K562 (cell line): ENCODE measurements around the gene PLPP7. TPM values are rescaled to one million over a fixed set of nuclear protein-coding genes. Genes with fewer than 3 reads are reported as not detected.

Experiments
- ATAC-seq: fragments of 200-7000 bp; cut with Tn5 transposase; 3 replicates; pipeline ENCODE4 v1.9.1; 2020; ENCODE audit warnings: moderate library complexity
- BruUV-seq: library from RNA; stranded (reverse); fragments of 400-500 nt; replicated peaks from 2 replicates; lab custom pipeline; 2021; lab: Mats Ljungman, UMichigan
- CTCF ChIA-PET: fragments of 300-600 bp; formaldehyde crosslinking; extraction: SDS; loops from one replicate; lab custom pipeline; 2021; ENCODE audit warnings: low intra/inter-chr PET ratio; lab: Yijun Ruan, JAX
- POLR2A ChIA-PET: fragments of 300-600, 350-650 bp; sonication (Branson Sonifier 250); formaldehyde crosslinking; extraction: SDS; loops from one replicate; lab custom pipeline; 2021; ENCODE audit warnings: antibody characterized with exemption, inconsistent platforms; lab: Yijun Ruan, JAX
- DNase-seq, 4 experiments: peaks; one replicate each; pipeline versions ENCODE4 v3.0.0 to v3.0.0-alpha.2; 2011 to 2018; ENCODE audit warnings: low spot score in 3 of 4, mixed read lengths in 3 of 4; ENCODE audit errors: extremely low read depth in 1 of 4
- FAIRE-seq: peaks from 2 replicates; lab custom pipeline; 2011; peaks lifted over from hg19 to GRCh38; lab: Jason Lieb, UNC
- H2AFZ ChIP-seq: 2 replicates; pipeline ENCODE4 v1.6.0; 2011; ENCODE audit warnings: low read depth, low read length, control low read depth, inconsistent platforms
- H3K27ac ChIP-seq: fragments of 200-600 bp; 3 replicates; pipeline ENCODE4 v1.8.0; 2011; ENCODE audit warnings: low read depth, mild to moderate bottlenecking, control low read depth, inconsistent platforms, low read length, moderate library complexity, mixed read lengths; ENCODE audit errors: extremely low read depth
- H3K27me3 ChIP-seq, 2 experiments: fragments of 300-600 bp in 1 of 2; 2 replicates in 1 of 2; 3 replicates in 1 of 2; pipeline versions ENCODE4 v1.6.0 to v1.8.0; 2011; ENCODE audit warnings: inconsistent platforms in 2 of 2, low read length in 2 of 2, mild to moderate bottlenecking in 1 of 2, mixed read lengths in 1 of 2, moderate library complexity in 1 of 2; ENCODE audit not compliant: control insufficient read depth in 2 of 2, insufficient read depth in 2 of 2
- H3K36me3 ChIP-seq: fragments of 300-600 bp; 3 replicates; pipeline ENCODE4 v1.8.0; 2011; ENCODE audit warnings: mild to moderate bottlenecking, low read length, inconsistent platforms; ENCODE audit not compliant: control insufficient read depth, insufficient read depth
- H3K4me1 ChIP-seq, 2 experiments: fragments of 200-600 bp in 1 of 2; replicated peaks in 1 of 2; 2 replicates in 1 of 2; 3 replicates in 1 of 2; pipeline versions ENCODE4 v1.5.1 to v1.8.0; 2011; ENCODE audit warnings: inconsistent platforms in 2 of 2, low read length in 2 of 2, mild to moderate bottlenecking in 1 of 2, mixed read lengths in 1 of 2, moderate library complexity in 1 of 2; ENCODE audit not compliant: control insufficient read depth in 2 of 2, insufficient read depth in 2 of 2
- H3K4me2 ChIP-seq: 2 replicates; pipeline ENCODE4 v1.6.1; 2011; ENCODE audit warnings: low read length, control low read depth, inconsistent platforms, mixed read lengths; ENCODE audit not compliant: insufficient read depth
- H3K4me3 ChIP-seq: fragments of 200-600 bp; sonication (generic), shearing (Covaris generic); 2 replicates; pipeline ENCODE4 v1.5.1; 2016; ENCODE audit warnings: control low read depth, inconsistent platforms
- H3K79me2 ChIP-seq: fragments of 200-600 bp; 3 replicates; pipeline ENCODE4 v1.8.0; 2011; ENCODE audit warnings: low read length, inconsistent platforms; ENCODE audit not compliant: control insufficient read depth, insufficient read depth
- H3K9ac ChIP-seq, 2 experiments: 2 replicates each; pipeline versions ENCODE4 v1.6.0 to v1.6.1; 2011; ENCODE audit warnings: low read depth in 2 of 2, low read length in 2 of 2, control low read depth in 1 of 2, inconsistent platforms in 1 of 2, mild to moderate bottlenecking in 1 of 2, mixed read lengths in 1 of 2; ENCODE audit not compliant: insufficient read depth in 1 of 2
- H3K9me1 ChIP-seq: one replicate; pipeline ENCODE4 v1.6.0; 2011; ENCODE audit warnings: inconsistent platforms, mild to moderate bottlenecking, low read length, moderate library complexity; ENCODE audit not compliant: control insufficient read depth, insufficient read depth
- H3K9me3 ChIP-seq: replicated peaks from 2 replicates; pipeline ENCODE4 v1.5.1; 2011; ENCODE audit warnings: low read depth, low read length, inconsistent platforms; ENCODE audit not compliant: control insufficient read depth, insufficient read depth
- H4K20me1 ChIP-seq: replicated peaks from 2 replicates; pipeline ENCODE4 v1.6.1; 2011; ENCODE audit warnings: low read length, inconsistent platforms, mixed read lengths; ENCODE audit not compliant: control insufficient read depth, insufficient read depth
- CCAR2 ChIP-seq: fragments of 200-400 bp; formaldehyde crosslinking; IDR thresholded peaks from 2 replicates; pipeline ENCODE4 v1.6.1; 2017; ENCODE audit warnings: mild to moderate bottlenecking, low read depth, low read length
- ELF1 ChIP-seq: fragments of 200-800 bp; sonication (Bioruptor generic); IDR thresholded peaks from 2 replicates; pipeline ENCODE4 v1.6.1; 2016; ENCODE audit warnings: missing genetic modification characterization, missing compliant biosample characterization
- HLTF ChIP-seq: fragments of 450-650 bp; IDR thresholded peaks from 2 replicates; pipeline ENCODE4 v1.6.1; 2016
- HMGN3 ChIP-seq: IDR thresholded peaks from 2 replicates; pipeline ENCODE4 v1.6.1; 2011; ENCODE audit warnings: borderline replicate concordance, low read depth, mild to moderate bottlenecking, mixed read lengths, low read length; ENCODE audit not compliant: insufficient read length; ENCODE audit errors: extremely low read depth
- KAT8 ChIP-seq: fragments of 450-650 bp; IDR thresholded peaks from 2 replicates; pipeline ENCODE4 v1.6.1; 2016; ENCODE audit warnings: low read depth, mild to moderate bottlenecking
- MECOM ChIP-seq: fragments of 250-450 bp; sonication (Bioruptor Pico); IDR thresholded peaks from 2 replicates; pipeline ENCODE4 v1.8.0; 2022; ENCODE audit warnings: inconsistent platforms
- NR2F6 ChIP-seq: fragments of 450-650 bp; formaldehyde crosslinking; IDR thresholded peaks from 2 replicates; pipeline ENCODE4 v1.4.0; 2020; ENCODE audit warnings: mild to moderate bottlenecking
- RBM14 ChIP-seq: fragments of 200-400 bp; formaldehyde crosslinking; IDR thresholded peaks from 2 replicates; pipeline ENCODE4 v1.6.1; 2018; ENCODE audit warnings: low read depth, mild to moderate bottlenecking, low read length, moderate library complexity, borderline replicate concordance; ENCODE audit not compliant: insufficient read depth
- SETDB1 ChIP-seq: IDR thresholded peaks from one replicate; pipeline ENCODE4 v1.6.1; 2012; ENCODE audit warnings: low read length, control low read depth, inconsistent platforms
- SMARCB1 ChIP-seq: IDR thresholded peaks from 2 replicates; pipeline ENCODE4 v1.6.1; 2011; ENCODE audit warnings: improper control_type of control experiment, low read depth; ENCODE audit not compliant: insufficient read length
- SUPT5H ChIP-seq: fragments of 450-650 bp; IDR thresholded peaks from 2 replicates; pipeline ENCODE4 v1.6.1; 2016
- YBX1 ChIP-seq: fragments of 450-650 bp; IDR thresholded peaks from 2 replicates; pipeline ENCODE4 v1.7.1; 2016; ENCODE audit warnings: mild to moderate bottlenecking
- ZNF324 ChIP-seq: fragments of 250-450 bp; sonication (Bioruptor Pico); IDR thresholded peaks from 2 replicates; pipeline ENCODE4 v1.4.0; 2020; ENCODE audit warnings: mild to moderate bottlenecking
- ZNF384 ChIP-seq: IDR thresholded peaks from 2 replicates; pipeline ENCODE4 v1.6.1; 2012; ENCODE audit warnings: low read depth, low read length, improper control_type of control experiment
- ZNF75A ChIP-seq: fragments of 450-650 bp; formaldehyde crosslinking; IDR thresholded peaks from 2 replicates; pipeline ENCODE4 v1.4.0; 2020; ENCODE audit warnings: mild to moderate bottlenecking
- WGBS: fragments of 100-300 bp; shearing (Covaris generic); methylation state at CpG from one replicate; pipeline ENCODE4 v1.1.6; 2016; ENCODE audit warnings: low coverage, mixed read lengths; ENCODE audit not compliant: insufficient coverage; ENCODE audit errors: missing lambda C conversion rate; 5-methylcytosine and 5-hydroxymethylcytosine counted together
- in situ Hi-C: fragments of 300-500 bp; cut with MboI; formaldehyde crosslinking; loops from 4 replicates; pipeline ENCODE4 v1.15.0; 2018; ENCODE audit warnings: inconsistent platforms, mixed read lengths
- intact Hi-C: fragments of 100-400 bp; cut with micrococcal nuclease; formaldehyde crosslinking; loops from 2 replicates; pipeline ENCODE4 v1.14.2; 2022
- polyA plus RNA-seq, 8 experiments: library from polyadenylated mRNA; depleted of rRNA in 4 of 8; stranded (reverse) in 5 of 8; unstranded in 3 of 8; fragments of >200 nt; fragmentation: Nextera tagmentation in 2 of 8; fragmentation: Illumina TruSeq in 1 of 8; extraction: Ambion mirVana in 2 of 8; extraction: Trizol in 1 of 8; gene quantifications; 2 replicates each; pipeline versions ENCODE4 v1.2.1 to v1.2.3, GENCODE V29; 2011 to 2014; ENCODE audit warnings: inconsistent platforms in 1 of 8, missing spikeins in 1 of 8
- total RNA-seq, 7 experiments: library from RNA; depleted of rRNA in 6 of 7; stranded (reverse); fragments of >200 nt in 6 of 7; fragmentation: Illumina TruSeq in 2 of 7; extraction: Trizol in 2 of 7; gene quantifications; 2 replicates each; pipeline versions ENCODE4 v1.2.1 to v1.2.3, GENCODE V29; 2011 to 2021; ENCODE audit warnings: low replicate concordance in 1 of 7
- TF ChIP-seq, protein P1 (sequence below), 2 experiments: fragments of 200-800 bp in 1 of 2; sonication (Bioruptor generic) in 1 of 2; sonication (generic) in 1 of 2; formaldehyde crosslinking in 1 of 2; IDR thresholded peaks in 1 of 2; conservative IDR thresholded peaks in 1 of 2; 2 replicates each; pipeline versions ENCODE4 v1.5.0 to v1.6.1; 2016 to 2020; ENCODE audit warnings: missing compliant biosample characterization in 1 of 2, missing genetic modification characterization in 1 of 2, missing genetic modification reagents in 1 of 2
- TF ChIP-seq, protein P2 (sequence below): sonication (generic); formaldehyde crosslinking; IDR thresholded peaks from 2 replicates; pipeline ENCODE4 v1.8.0; 2022; ENCODE audit warnings: missing genetic modification reagents, mild to moderate bottlenecking, moderate library complexity, borderline replicate concordance

The PLPP7 gene
- total and polyA plus RNA-seq, 9 of the 15 experiments (the other 6 are each of a cell fraction or from before 2014, with no cell fraction given): 0.09 to 0.93 (median 0.18) TPM; not detected in 4

DNA sequence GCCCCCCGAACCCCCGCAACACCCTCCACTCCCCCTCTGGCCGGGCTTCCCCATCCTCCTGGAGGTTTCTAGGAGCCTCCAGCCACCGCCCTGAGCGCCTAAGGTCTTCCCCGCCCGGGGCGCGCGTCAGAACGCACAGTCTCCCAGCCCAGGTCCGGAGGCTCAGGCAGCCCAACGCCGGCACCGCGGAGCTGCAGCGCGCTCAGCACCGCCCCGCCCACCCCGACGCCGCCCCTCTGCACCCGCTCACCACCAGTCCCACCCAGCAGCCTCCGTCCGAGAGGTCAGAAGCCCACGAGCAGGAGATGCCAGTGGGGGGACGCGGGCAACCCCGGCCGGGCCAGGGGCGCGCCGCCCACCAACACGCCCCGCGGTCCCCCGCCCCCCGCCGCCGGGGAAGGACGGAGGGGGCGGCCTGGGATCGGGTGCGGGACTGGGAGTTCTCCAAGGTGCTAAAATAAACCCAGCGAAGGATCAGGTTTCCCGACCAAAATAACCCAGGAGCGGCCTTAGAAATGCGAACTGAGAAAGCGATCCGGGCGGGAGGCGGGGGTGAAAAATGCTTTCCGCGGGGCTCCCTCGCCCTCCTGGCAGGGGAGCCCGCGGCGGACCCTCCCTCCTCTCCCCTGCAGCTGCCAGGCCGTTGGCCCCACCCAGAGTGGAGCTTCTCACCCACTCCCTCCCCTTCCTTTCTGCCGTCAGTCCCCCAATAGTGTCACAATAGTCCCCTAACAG is 6.7 kb upstream of the PLPP7 start:
- Histone ChIP-seq H3K4me2 (no peak overlapping the region), H3K9ac (peak overlapping the region in 1 of 2 experiments; percentile 15; a peak in 1 of 4 replicates), H3K27ac (no peak overlapping the region), H3K4me3 (0 out of 2 replicates have a peak overlapping the region, but pooled peaks have one; percentile 4), H2AFZ (no peak overlapping the region), H3K79me2 (no peaks in the 10 kb centered on the region), H3K9me1 (peaks cover 8% of the 10 kb centered on the region), H3K4me1 (peaks cover 17 to 35% of the 10 kb centered on the region in 2 experiments), H3K27me3 (peaks cover 3 to 13% of the 10 kb centered on the region in 2 experiments; a peak in 3 of 5 replicates)
- ChIA-PET CTCF (no interaction called here), POLR2A (no interaction called here)
- ATAC-seq (no peak), FAIRE-seq (no peak)
- in situ Hi-C loops: no loop called here
- intact Hi-C loops: no loop called here
- BruUV-seq: no TSS peak
- 6% methylated on average over 20 of the region's 61 CpGs for WGBS
- TF ChIP-seq, protein P1, sequence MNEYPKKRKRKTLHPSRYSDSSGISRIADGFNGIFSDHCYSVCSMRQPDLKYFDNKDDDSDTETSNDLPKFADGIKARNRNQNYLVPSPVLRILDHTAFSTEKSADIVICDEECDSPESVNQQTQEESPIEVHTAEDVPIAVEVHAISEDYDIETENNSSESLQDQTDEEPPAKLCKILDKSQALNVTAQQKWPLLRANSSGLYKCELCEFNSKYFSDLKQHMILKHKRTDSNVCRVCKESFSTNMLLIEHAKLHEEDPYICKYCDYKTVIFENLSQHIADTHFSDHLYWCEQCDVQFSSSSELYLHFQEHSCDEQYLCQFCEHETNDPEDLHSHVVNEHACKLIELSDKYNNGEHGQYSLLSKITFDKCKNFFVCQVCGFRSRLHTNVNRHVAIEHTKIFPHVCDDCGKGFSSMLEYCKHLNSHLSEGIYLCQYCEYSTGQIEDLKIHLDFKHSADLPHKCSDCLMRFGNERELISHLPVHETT (CRISPR knock-in tag; conservative IDR thresholded peaks at IDR 0.05 in 1 of 2, IDR thresholded peaks at IDR 0.05 in 1 of 2): no peak
- TF ChIP-seq YBX1 (no peak), SUPT5H (no peak), SMARCB1 (no peak), HMGN3 (no peak), CCAR2 (no peak), ZNF384 (no peak), KAT8 (no peak), SETDB1 (no peak), RBM14 (no peak), ELF1 (tag) (no peak), NR2F6 (CRISPR knock-in tag) (no peak), MECOM (CRISPR knock-in tag) (no peak), ZNF75A (no peak), ZNF324 (CRISPR knock-in tag) (no peak), HLTF (no peak)
- TF ChIP-seq, protein P2, sequence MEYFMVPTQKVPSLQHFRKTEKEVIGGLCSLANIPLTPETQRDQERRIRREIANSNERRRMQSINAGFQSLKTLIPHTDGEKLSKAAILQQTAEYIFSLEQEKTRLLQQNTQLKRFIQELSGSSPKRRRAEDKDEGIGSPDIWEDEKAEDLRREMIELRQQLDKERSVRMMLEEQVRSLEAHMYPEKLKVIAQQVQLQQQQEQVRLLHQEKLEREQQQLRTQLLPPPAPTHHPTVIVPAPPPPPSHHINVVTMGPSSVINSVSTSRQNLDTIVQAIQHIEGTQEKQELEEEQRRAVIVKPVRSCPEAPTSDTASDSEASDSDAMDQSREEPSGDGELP: no peak
- TF ChIP-seq, all 486 proteins: peak for 0
- Histone ChIP-seq H3K9me3 (no peaks in the 10 kb centered on the region), H3K36me3 (no peaks in the 10 kb centered on the region), H4K20me1 (no peaks in the 10 kb centered on the region)
- DNase-seq: peak in 3 of 4 experiments; percentile 41 to 66 (median 63)
